Spleen (tissue), 11 donors: Measurements from ENCODE around the gene CHST8. TPM values are rescaled to one million over a fixed set of nuclear protein-coding genes. Genes with fewer than 3 reads are reported as not detected.
A peak's percentile ranks its signal among the peaks of the same experiment; 100 is the strongest.

ENCODE experiments used
- DNase-seq: peaks from one replicate; pipeline ENCODE4 v3.0.0-alpha.2; 2020
- H3K27ac ChIP-seq, 8 donors: fragments of 200-600 bp; sonication (generic) in 7 of 8; 1 replicate in 4 of 8; 2 replicates in 4 of 8; pipeline versions ENCODE4 v1.5.0 to v1.8.0; 2016 to 2021; ENCODE audit warnings: inconsistent platforms in 4 of 8, mild to moderate bottlenecking in 4 of 8, moderate library complexity in 1 of 8
- H3K27me3 ChIP-seq, 7 donors: fragments of 200-600 bp; sonication (generic) in 6 of 7; replicated peaks in 1 of 7; 1 replicate in 4 of 7; 2 replicates in 3 of 7; pipeline versions ENCODE4 v1.5.0 to v1.8.0; 2016 to 2021; ENCODE audit warnings: inconsistent platforms in 3 of 7, mild to moderate bottlenecking in 1 of 7
- H3K36me3 ChIP-seq, 6 donors: fragments of 200-600 bp; sonication (generic) in 5 of 6; 1 replicate in 4 of 6; 2 replicates in 2 of 6; pipeline versions ENCODE4 v1.5.0 to v1.8.0; 2016 to 2021; ENCODE audit warnings: inconsistent platforms in 2 of 6
- H3K4me1 ChIP-seq, 6 donors: fragments of 200-600 bp; sonication (generic) in 5 of 6; 1 replicate in 3 of 6; 2 replicates in 3 of 6; pipeline versions ENCODE4 v1.5.0 to v1.8.0; 2016 to 2021; ENCODE audit warnings: inconsistent platforms in 3 of 6
- H3K4me3 ChIP-seq, 8 donors: fragments of 200-600 bp; sonication (generic) in 7 of 8; 1 replicate in 4 of 8; 2 replicates in 4 of 8; pipeline versions ENCODE4 v1.5.0 to v1.8.0; 2016 to 2021; ENCODE audit warnings: inconsistent platforms in 4 of 8, mild to moderate bottlenecking in 4 of 8, moderate library complexity in 2 of 8
- H3K9me3 ChIP-seq, 8 donors: fragments of 200-600 bp; sonication (generic) in 7 of 8; 1 replicate in 4 of 8; 2 replicates in 4 of 8; pipeline versions ENCODE4 v1.5.0 to v1.8.0; 2016 to 2021; ENCODE audit warnings: inconsistent platforms in 4 of 8
- POLR2A ChIP-seq, 3 donors: fragments of 450-650 bp; IDR thresholded peaks; one replicate each; pipeline ENCODE4 v1.5.1; 2017; ENCODE audit warnings: antibody characterized with exemption in 3 of 3, mild to moderate bottlenecking in 1 of 3
- POLR2AphosphoS5 ChIP-seq, 3 donors: sonication (generic); formaldehyde crosslinking; IDR thresholded peaks; one replicate each; pipeline ENCODE4 v1.5.1; 2017; ENCODE audit warnings: antibody characterized with exemption in 3 of 3
- WGBS, 5 donors: extraction: QIAGEN DNeasy Blood & Tissue Kit in 3 of 5; methylation state at CpG; one replicate each; pipeline versions ENCODE4 v1.1.5 to v1.1.7; 2013 to 2018; 5-methylcytosine and 5-hydroxymethylcytosine counted together
- intact Hi-C: fragments of 100-400 bp; cut with DNase I; formaldehyde crosslinking; loops from one replicate; pipeline ENCODE4 v1.15.0; 2023; ENCODE audit warnings: low total_unique reads
- polyA plus RNA-seq, 3 donors: library from polyadenylated mRNA; stranded (reverse); fragments of 200-250 nt; gene quantifications; one replicate each; pipeline ENCODE4 v1.2.1, GENCODE V29; 2013
- total RNA-seq, 7 donors: library from RNA; depleted of rRNA in 3 of 7; stranded (reverse); fragments of >200 nt in 3 of 7; fragmentation: NEBNext Ultra II Directional in 4 of 7; extraction: Animal tissue kit (Norgen Biotek cat#: 25700) in 4 of 7; gene quantifications; one replicate each; pipeline versions ENCODE4 v1.1.0 to v1.2.1, GENCODE V29; 2016 to 2021
- TF ChIP-seq, protein P1 (sequence below), 11 experiments: fragments of 200-600 bp in 7 of 11; fragments of 450-650 bp in 4 of 11; sonication (generic) in 4 of 11; IDR thresholded peaks in 8 of 11; conservative IDR thresholded peaks in 3 of 11; 1 replicate in 7 of 11; 2 replicates in 4 of 11; pipeline versions ENCODE4 v1.4.0 to v1.8.0; 2016 to 2021; ENCODE audit warnings: antibody characterized with exemption in 11 of 11, inconsistent platforms in 4 of 11, mild to moderate bottlenecking in 1 of 11
- donor health status: healthy with polysubstance abuse.
- donor health status: DM: no; HTN: no; CAD: no; lungs with moderate emphysema.
- donor health status: DM: no; HTN: no; CAD: no.
- donor health status: Bipolar disorder and iron deficiency.
- donor health status: healthy.
- donor health status: DM: no; HTN: no; CAD: no.
- donor health status: DM: yes; HTN: yes; CAD: no.

The CHST8 gene
- total and polyA plus RNA-seq, 10 donors: 0.43 to 4.0 (median 1.6) TPM

DNA sequence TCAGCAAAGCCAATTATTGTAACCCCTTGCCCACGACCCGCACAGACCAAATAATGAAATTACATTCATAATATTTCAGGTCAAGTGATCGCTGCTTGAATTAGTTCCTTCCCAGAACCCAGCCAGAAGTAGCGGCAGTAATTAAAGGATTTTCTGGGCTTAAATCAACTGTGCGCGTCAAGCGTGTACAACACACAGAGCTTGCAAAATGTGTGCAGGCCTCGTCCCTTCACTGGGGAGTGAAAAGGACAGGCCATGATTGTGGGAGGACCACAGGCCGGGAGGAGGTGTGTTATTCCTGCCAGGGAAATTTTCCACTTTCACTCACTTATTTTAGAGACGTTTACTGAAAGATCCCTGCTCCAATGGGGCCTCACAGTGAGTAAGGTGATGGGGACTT lies 84.9 kb downstream of the CHST8 start:
- Histone ChIP-seq H3K36me3 (no peaks in the 10 kb centered on the region), H3K27ac (no peak overlapping the region), H3K4me1 (no peaks in the 10 kb centered on the region), H3K9me3 (peaks cover 0 to 14% (median 3%) of the 10 kb centered on the region in 8 donors), H3K4me3 (no peak overlapping the region), H3K27me3 (peaks cover 0 to 6% (median 0%) of the 10 kb centered on the region in 7 donors)
- intact Hi-C loops: no loop called here
- TF ChIP-seq, protein P1, sequence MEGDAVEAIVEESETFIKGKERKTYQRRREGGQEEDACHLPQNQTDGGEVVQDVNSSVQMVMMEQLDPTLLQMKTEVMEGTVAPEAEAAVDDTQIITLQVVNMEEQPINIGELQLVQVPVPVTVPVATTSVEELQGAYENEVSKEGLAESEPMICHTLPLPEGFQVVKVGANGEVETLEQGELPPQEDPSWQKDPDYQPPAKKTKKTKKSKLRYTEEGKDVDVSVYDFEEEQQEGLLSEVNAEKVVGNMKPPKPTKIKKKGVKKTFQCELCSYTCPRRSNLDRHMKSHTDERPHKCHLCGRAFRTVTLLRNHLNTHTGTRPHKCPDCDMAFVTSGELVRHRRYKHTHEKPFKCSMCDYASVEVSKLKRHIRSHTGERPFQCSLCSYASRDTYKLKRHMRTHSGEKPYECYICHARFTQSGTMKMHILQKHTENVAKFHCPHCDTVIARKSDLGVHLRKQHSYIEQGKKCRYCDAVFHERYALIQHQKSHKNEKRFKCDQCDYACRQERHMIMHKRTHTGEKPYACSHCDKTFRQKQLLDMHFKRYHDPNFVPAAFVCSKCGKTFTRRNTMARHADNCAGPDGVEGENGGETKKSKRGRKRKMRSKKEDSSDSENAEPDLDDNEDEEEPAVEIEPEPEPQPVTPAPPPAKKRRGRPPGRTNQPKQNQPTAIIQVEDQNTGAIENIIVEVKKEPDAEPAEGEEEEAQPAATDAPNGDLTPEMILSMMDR (IDR thresholded peaks at IDR 0.05 in 8 of 11, conservative IDR thresholded peaks at IDR 0.05 in 3 of 11): no peak
- TF ChIP-seq POLR2A (IDR thresholded peaks at IDR 0.05): no peak
- TF ChIP-seq POLR2AphosphoS5 (IDR thresholded peaks at IDR 0.05): no peak
- WGBS, 5 donors: 75 to 83% (median 81%) methylated on average over 10 of the region's 10 CpGs
- DNase-seq: no peak

DNA sequence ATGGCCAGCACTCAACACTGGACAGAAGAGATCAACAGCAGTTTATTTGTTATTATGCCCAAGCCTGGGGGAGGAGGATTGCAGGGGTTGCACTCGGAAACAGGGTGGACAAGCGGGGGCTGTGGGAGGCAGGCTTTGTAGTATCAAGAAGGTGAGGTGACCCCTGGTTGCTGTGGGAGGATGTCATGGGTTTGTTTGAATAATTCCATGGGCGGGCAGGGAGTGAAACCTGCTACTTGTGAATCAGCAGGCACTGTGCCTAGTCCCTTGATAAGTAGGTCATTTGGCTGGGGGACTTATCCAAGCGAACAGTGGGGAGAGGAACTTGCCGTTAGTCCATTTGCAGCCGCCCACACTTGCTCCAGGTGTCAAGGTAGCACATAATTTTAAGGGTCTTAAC lies 90.5 kb downstream of the CHST8 start:
- intact Hi-C loops: no loop called here
- WGBS, 5 donors: 72 to 86% (median 73%) methylated on average over 4 to 6 of the region's 6 CpGs
- Histone ChIP-seq H3K27me3 (peaks cover 0 to 27% (median 0%) of the 10 kb centered on the region in 7 donors), H3K4me3 (no peak overlapping the region), H3K4me1 (no peaks in the 10 kb centered on the region), H3K9me3 (peaks cover 0 to 44% (median 23%) of the 10 kb centered on the region in 8 donors), H3K36me3 (no peaks in the 10 kb centered on the region), H3K27ac (no peak overlapping the region)
- peak; percentile 31 for DNase-seq
- TF ChIP-seq, protein P1 (IDR thresholded peaks at IDR 0.05 in 8 of 11, conservative IDR thresholded peaks at IDR 0.05 in 3 of 11): no peak
- TF ChIP-seq POLR2AphosphoS5 (IDR thresholded peaks at IDR 0.05): no peak
- no peak for TF ChIP-seq POLR2A (IDR thresholded peaks at IDR 0.05)

DNA sequence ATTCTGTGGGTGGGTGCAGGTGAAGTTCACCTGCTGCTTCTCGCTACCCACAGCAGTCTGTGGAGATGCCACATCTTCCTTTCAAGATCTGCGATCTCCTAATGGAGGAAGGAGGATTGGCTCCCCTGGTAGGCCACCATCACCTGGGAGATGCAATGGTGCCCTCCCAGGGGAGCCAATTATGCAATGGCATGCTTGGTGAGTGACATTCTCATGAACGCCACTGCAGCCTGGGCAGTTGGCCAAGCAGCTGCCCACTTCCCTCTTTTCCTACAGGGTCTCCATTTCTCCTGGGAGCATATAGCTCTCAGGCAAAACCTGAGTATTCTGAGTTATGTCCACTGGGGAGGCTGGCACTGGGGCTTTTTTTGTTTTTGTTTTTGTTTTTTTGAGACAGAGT lies 91.4 kb downstream of the CHST8 start:
- TF ChIP-seq POLR2AphosphoS5 (IDR thresholded peaks at IDR 0.05) (no peak), POLR2A (IDR thresholded peaks at IDR 0.05) (no peak)
- TF ChIP-seq, protein P1 (IDR thresholded peaks at IDR 0.05 in 8 of 11, conservative IDR thresholded peaks at IDR 0.05 in 3 of 11): no peak
- Histone ChIP-seq H3K27ac (no peak overlapping the region), H3K4me1 (no peaks in the 10 kb centered on the region), H3K27me3 (peaks cover 0 to 27% (median 0%) of the 10 kb centered on the region in 7 donors), H3K9me3 (peaks cover 0 to 44% (median 23%) of the 10 kb centered on the region in 8 donors), H3K36me3 (no peaks in the 10 kb centered on the region), H3K4me3 (no peak overlapping the region)
- intact Hi-C loops: no loop called here
- 57 to 79% (median 68%) methylated on average over 2 to 3 of the region's 3 CpGs for WGBS, 5 donors
- no peak for DNase-seq

DNA sequence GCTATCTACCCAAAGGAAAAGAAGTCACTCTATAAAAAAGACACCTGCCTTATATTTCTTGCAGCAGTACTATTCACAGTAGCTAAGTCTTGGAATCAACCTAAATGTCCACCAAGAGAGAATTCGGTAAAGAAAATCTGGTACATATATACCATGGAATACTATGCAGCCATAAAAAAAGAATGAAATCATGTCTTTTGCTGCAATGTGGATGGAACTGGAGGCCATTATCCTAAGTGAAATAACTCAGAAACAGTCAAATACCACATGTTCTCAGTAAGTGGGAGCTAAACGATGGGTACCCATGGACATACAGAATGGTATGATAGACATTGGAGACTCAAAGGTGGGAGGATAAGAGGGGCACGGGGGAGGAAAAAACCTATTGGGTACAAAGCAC lies 92.4 kb downstream of the CHST8 start:
- intact Hi-C loops: no loop called here
- no peak for DNase-seq

DNA sequence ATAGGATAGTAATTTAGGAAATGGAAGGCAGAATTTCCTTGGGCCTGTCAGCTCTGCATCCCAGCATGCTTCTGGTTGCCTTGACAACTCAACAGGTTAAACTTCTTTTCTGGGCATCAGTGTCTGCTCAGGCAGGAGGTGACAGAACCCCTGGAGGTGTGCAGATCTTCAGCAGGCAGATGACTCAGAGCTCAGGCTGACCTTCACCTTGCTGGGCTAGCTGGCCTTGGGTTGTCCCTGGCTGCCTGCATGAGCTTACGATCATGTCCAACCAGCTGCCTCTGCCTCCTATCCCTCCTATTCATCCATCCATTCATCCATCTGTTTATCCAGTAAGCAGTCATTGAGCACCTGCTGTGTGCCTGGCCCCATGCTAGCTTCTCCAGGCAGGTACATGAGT lies 93.7 kb downstream of the CHST8 start:
- TF ChIP-seq POLR2A (IDR thresholded peaks at IDR 0.05): no peak
- no peak for TF ChIP-seq POLR2AphosphoS5 (IDR thresholded peaks at IDR 0.05)
- TF ChIP-seq, protein P1 (IDR thresholded peaks at IDR 0.05 in 8 of 11, conservative IDR thresholded peaks at IDR 0.05 in 3 of 11): no peak
- Histone ChIP-seq H3K27me3 (peaks cover 0 to 42% (median 0%) of the 10 kb centered on the region in 7 donors), H3K27ac (no peak overlapping the region), H3K4me3 (no peak overlapping the region), H3K36me3 (no peaks in the 10 kb centered on the region), H3K9me3 (peaks cover 0 to 35% (median 18%) of the 10 kb centered on the region in 8 donors), H3K4me1 (no peaks in the 10 kb centered on the region)
- intact Hi-C loops: no loop called here
- 68 to 100% (median 70%) methylated on average over 1 of the region's 1 CpG for WGBS, 5 donors
- peak; percentile 41 for DNase-seq

More for the DNA sequence above, 92.4 kb downstream of the CHST8 start:
- WGBS, 5 donors: 84 to 95% (median 92%) methylated on average over 3 of the region's 3 CpGs
- Histone ChIP-seq H3K27me3 (peaks cover 0 to 34% (median 0%) of the 10 kb centered on the region in 7 donors), H3K36me3 (no peaks in the 10 kb centered on the region), H3K4me1 (no peaks in the 10 kb centered on the region), H3K27ac (no peak overlapping the region), H3K4me3 (no peak overlapping the region), H3K9me3 (peaks cover 0 to 44% (median 23%) of the 10 kb centered on the region in 8 donors)
- TF ChIP-seq POLR2AphosphoS5 (IDR thresholded peaks at IDR 0.05): no peak
